Neural crest cell (in vitro differentiated cells): Measurements from ENCODE around the gene LRCH4. TPM values are rescaled to one million over a fixed set of nuclear protein-coding genes. Genes with fewer than 3 reads are reported as not detected.
"Not testable (repeated sequence)": the region's sequence is repeated elsewhere in the genome, so short reads cannot be mapped to it uniquely, and the experiment has no call there.

Experiments used
- DNase-seq: peaks from one replicate; pipeline ENCODE4 v3.0.0; 2021; ENCODE audit warnings: low read depth, mixed read lengths, low spot score
- H3K27ac Mint-ChIP-seq: one replicate; pipeline ENCODE4 v1.8.0; 2021; ENCODE audit warnings: mild to moderate bottlenecking, mixed read lengths; ENCODE audit not compliant: unreplicated experiment
- H3K27me3 Mint-ChIP-seq: 2 replicates; pipeline ENCODE4 v1.8.0; 2021; ENCODE audit warnings: low read depth, mild to moderate bottlenecking, mixed read lengths
- H3K36me3 Mint-ChIP-seq: 2 replicates; pipeline ENCODE4 v1.8.0; 2021; ENCODE audit warnings: low read depth, mild to moderate bottlenecking, mixed read lengths
- H3K4me1 Mint-ChIP-seq: 2 replicates; pipeline ENCODE4 v1.8.0; 2021; ENCODE audit warnings: mixed read lengths
- H3K4me3 Mint-ChIP-seq: one replicate; pipeline ENCODE4 v1.8.0; 2021; ENCODE audit warnings: mild to moderate bottlenecking, mixed read lengths
- H3K9me3 Mint-ChIP-seq: 2 replicates; pipeline ENCODE4 v1.8.0; 2021; ENCODE audit warnings: mixed read lengths
- CTCF ChIP-seq: fragments of 200-600 bp; sonication (generic); conservative IDR thresholded peaks from 2 replicates; pipeline ENCODE4 v1.5.0; 2021; ENCODE audit warnings: antibody characterized with exemption, mild to moderate bottlenecking
- total RNA-seq: library from RNA; stranded (reverse); gene quantifications from 2 replicates; pipeline ENCODE4 v1.2.1, GENCODE V29; 2021

The LRCH4 gene
- total RNA-seq, 1 donor from 2014 or later = 44.2 TPM

- no peaks in the 10 kb centered on the region for H3K4me1 Mint-ChIP-seq
- no peak for TF ChIP-seq CTCF
- H3K36me3 Mint-ChIP-seq = no peaks in the 10 kb centered on the region
- DNase-seq = no peak
- H3K27me3 Mint-ChIP-seq = no peaks in the 10 kb centered on the region
- no peak overlapping the region for H3K4me3 Mint-ChIP-seq
- H3K27ac Mint-ChIP-seq = no peak overlapping the region
- H3K9me3 Mint-ChIP-seq = no peaks in the 10 kb centered on the region
Observed at GRCh38 chr7:100532165-100533022, 53.5 kb downstream of the LRCH4 start.

GRCh38 chr7:100528108-100528866 lies 57.6 kb downstream of the LRCH4 start:
- H3K27ac Mint-ChIP-seq, DNase-seq, H3K4me1 Mint-ChIP-seq, H3K9me3 Mint-ChIP-seq, H3K27me3 Mint-ChIP-seq, H3K36me3 Mint-ChIP-seq, H3K4me3 Mint-ChIP-seq: not testable (repeated sequence)

Other genes starting within 250 kb of the LRCH4 start
- 36.5 and 36.6 TPM in 2 replicates for gene PILRB, start 228.0 kb downstream of the LRCH4 start, total RNA-seq
- 2.6 and 2.7 TPM in 2 replicates for gene PILRA, start 212.6 kb downstream of the LRCH4 start, total RNA-seq
- gene ZCWPW1, start 157.4 kb downstream of the LRCH4 start, total RNA-seq = 1.8 and 2.0 TPM in 2 replicates
- 46.9 and 49.8 TPM in 2 replicates for gene MEPCE, start 156.3 kb downstream of the LRCH4 start, total RNA-seq
- gene PPP1R35, start 149.6 kb downstream of the LRCH4 start, total RNA-seq = 39.5 and 42.1 TPM in 2 replicates
- 1.0 and 1.4 TPM in 2 replicates for gene SPACDR, start 121.9 kb downstream of the LRCH4 start, total RNA-seq
- gene TSC22D4, start 106.9 kb downstream of the LRCH4 start, total RNA-seq = 28.8 and 32.8 TPM in 2 replicates
- gene NYAP1, start 102.2 kb downstream of the LRCH4 start, total RNA-seq = 4.8 and 5.2 TPM in 2 replicates
- gene AGFG2, start 46.9 kb downstream of the LRCH4 start, total RNA-seq = 11.6 and 13.3 TPM in 2 replicates
- 3.4 and 4.6 TPM in 2 replicates for gene SAP25, start 12.2 kb downstream of the LRCH4 start, total RNA-seq
- gene FBXO24, start 199 bp upstream of the LRCH4 start, total RNA-seq = 0.50 and 0.61 TPM in 2 replicates
- 13.7 and 16.7 TPM in 2 replicates for gene PCOLCE, start 16.2 kb upstream of the LRCH4 start, total RNA-seq
- 24.3 and 27.9 TPM in 2 replicates for gene MOSPD3, start 26.4 kb upstream of the LRCH4 start, total RNA-seq
- 1.7 and 2.4 TPM in 2 replicates for gene TFR2, start 55.4 kb upstream of the LRCH4 start, total RNA-seq
- 2.4 and 3.1 TPM in 2 replicates for gene ACTL6B, start 70.3 kb upstream of the LRCH4 start, total RNA-seq
- 215 and 229 TPM in 2 replicates for gene GNB2, start 87.6 kb upstream of the LRCH4 start, total RNA-seq
- 71.8 and 82.9 TPM in 2 replicates for gene GIGYF1, start 108.1 kb upstream of the LRCH4 start, total RNA-seq
- gene POP7, start 120.0 kb upstream of the LRCH4 start, total RNA-seq = 64.1 and 67.9 TPM in 2 replicates
- 0.23 and 0.30 TPM in 2 replicates for gene EPO, start 134.3 kb upstream of the LRCH4 start, total RNA-seq
- not detected in 2 replicates for gene ZAN, start 147.5 kb upstream of the LRCH4 start, total RNA-seq
- 80.4 and 84.5 TPM in 2 replicates for gene EPHB4, start 241.4 kb upstream of the LRCH4 start, total RNA-seq